WTC11 (cell line): ENCODE data around the gene PIWIL4. TPM values are rescaled to one million over a fixed set of nuclear protein-coding genes. Genes with fewer than 3 reads are reported as not detected.

ENCODE experiments used
- ATAC-seq: fragments of 200-7000 bp; cut with Tn5 transposase; 2 replicates; pipeline ENCODE4 v1.10.0; 2021; ENCODE audit warnings: mild to moderate bottlenecking, moderate library complexity
- CTCF ChIA-PET: fragments of 300-600 bp; sonication (Branson Sonifier 250); formaldehyde crosslinking; loops from one replicate; lab custom pipeline; 2021; ENCODE audit warnings: antibody characterized with exemption; lab: Charles Lee
- POLR2A ChIA-PET: fragments of 350-600 bp; sonication (Branson Sonifier 250); formaldehyde crosslinking; loops from one replicate; lab custom pipeline; 2021; ENCODE audit warnings: antibody characterized with exemption; lab: Charles Lee
- DNase-seq: peaks from one replicate; pipeline ENCODE4 v3.0.0; 2021; ENCODE audit warnings: low spot score
- H3K27ac Mint-ChIP-seq: 2 replicates; pipeline ENCODE4 v1.8.0; 2021; ENCODE audit warnings: mixed read lengths
- H3K27me3 Mint-ChIP-seq: 2 replicates; pipeline ENCODE4 v1.8.0; 2021; ENCODE audit warnings: low read depth, mild to moderate bottlenecking, moderate library complexity, mixed read lengths
- H3K36me3 Mint-ChIP-seq: 2 replicates; pipeline ENCODE4 v1.8.0; 2021; ENCODE audit warnings: mixed read lengths
- H3K4me1 Mint-ChIP-seq: 2 replicates; pipeline ENCODE4 v1.8.0; 2022; ENCODE audit warnings: mixed read lengths
- H3K4me3 Mint-ChIP-seq: 2 replicates; pipeline ENCODE4 v1.8.0; 2021; ENCODE audit warnings: mild to moderate bottlenecking, moderate library complexity, mixed read lengths
- H3K9me3 Mint-ChIP-seq: 2 replicates; pipeline ENCODE4 v1.8.0; 2021; ENCODE audit warnings: mixed read lengths
- ARID4B ChIP-seq: sonication (generic); formaldehyde crosslinking; IDR thresholded peaks from 2 replicates; pipeline ENCODE4 v1.8.0; 2023; ENCODE audit warnings: missing genetic modification reagents, mild to moderate bottlenecking, borderline replicate concordance
- ATF1 ChIP-seq: sonication (generic); formaldehyde crosslinking; IDR thresholded peaks from 2 replicates; pipeline ENCODE4 v1.8.1; 2023; ENCODE audit warnings: mild to moderate bottlenecking, moderate library complexity, missing genetic modification reagents
- ATF3 ChIP-seq: sonication (generic); formaldehyde crosslinking; conservative IDR thresholded peaks from 2 replicates; pipeline ENCODE4 v1.8.1; 2022; ENCODE audit warnings: mild to moderate bottlenecking, missing genetic modification reagents
- CDX4 ChIP-seq: fragments of 250-450 bp; sonication (Bioruptor Pico); IDR thresholded peaks from 2 replicates; pipeline ENCODE4 v1.9.0; 2021; ENCODE audit warnings: moderate library complexity, mild to moderate bottlenecking, inconsistent platforms, borderline replicate concordance
- E2F1 ChIP-seq: sonication (generic); formaldehyde crosslinking; IDR thresholded peaks from 2 replicates; pipeline ENCODE4 v1.8.0; 2022; ENCODE audit warnings: mild to moderate bottlenecking, missing genetic modification reagents
- ETV6 ChIP-seq: sonication (generic); formaldehyde crosslinking; IDR thresholded peaks from 2 replicates; pipeline ENCODE4 v1.8.1; 2022; ENCODE audit warnings: mild to moderate bottlenecking, missing genetic modification reagents
- IRF1 ChIP-seq: sonication (generic); formaldehyde crosslinking; IDR thresholded peaks from 2 replicates; pipeline ENCODE4 v1.8.0; 2023; ENCODE audit warnings: missing genetic modification reagents
- MLX ChIP-seq: sonication (generic); formaldehyde crosslinking; IDR thresholded peaks from 2 replicates; pipeline ENCODE4 v1.8.1; 2023; ENCODE audit warnings: mild to moderate bottlenecking, missing genetic modification reagents, moderate library complexity
- MXD4 ChIP-seq: fragments of 250-450 bp; sonication (Bioruptor Pico); IDR thresholded peaks from 2 replicates; pipeline ENCODE4 v1.8.0; 2021; ENCODE audit warnings: mild to moderate bottlenecking, moderate library complexity, borderline replicate concordance
- USF1 ChIP-seq: sonication (generic); formaldehyde crosslinking; IDR thresholded peaks from 2 replicates; pipeline ENCODE4 v1.8.0; 2022; ENCODE audit warnings: mild to moderate bottlenecking, missing genetic modification reagents
- ZNF281 ChIP-seq: sonication (generic); formaldehyde crosslinking; IDR thresholded peaks from 2 replicates; pipeline ENCODE4 v1.8.0; 2023; ENCODE audit warnings: mild to moderate bottlenecking, missing genetic modification reagents
- ZSCAN18 ChIP-seq: fragments of 250-450 bp; sonication (Bioruptor Pico); IDR thresholded peaks from 2 replicates; pipeline ENCODE4 v2.1.2; 2022; ENCODE audit warnings: mild to moderate bottlenecking, moderate library complexity
- total RNA-seq: library from RNA; stranded (reverse); gene quantifications from 3 replicates; pipeline ENCODE4 v1.2.3, GENCODE V29; 2021

PIWIL4 gene
- total RNA-seq, 1 experiment from 2014 or later, result 0.33 TPM

- TF ChIP-seq ARID4B, result no peak
- no peak for TF ChIP-seq CDX4 (CRISPR knock-in tag)
- no peak for TF ChIP-seq ATF1
- no peak for TF ChIP-seq MXD4 (CRISPR knock-in tag)
- TF ChIP-seq E2F1 (CRISPR knock-in tag), result no peak
Measured at GRCh38 chr11:94524341-94524740, 42.8 kb upstream of the PIWIL4 start (continued).

- Mint-ChIP-seq H3K9me3 (no peaks in the 10 kb centered on the region), H3K27ac (no peak overlapping the region), H3K4me1 (no peaks in the 10 kb centered on the region), H3K36me3 (no peaks in the 10 kb centered on the region), H3K4me3 (no peak overlapping the region), H3K27me3 (peaks cover 21% of the 10 kb centered on the region)
- no peak for ATAC-seq
- POLR2A ChIA-PET, result no interaction called here
- TF ChIP-seq ZNF281 (no peak), MLX (CRISPR knock-in tag) (no peak), IRF1 (CRISPR knock-in tag) (no peak), USF1 (CRISPR knock-in tag) (no peak), ZSCAN18 (CRISPR knock-in tag) (no peak), ATF3 (CRISPR knock-in tag) (no peak), ETV6 (CRISPR knock-in tag) (no peak)
- no peak for DNase-seq
- CTCF ChIA-PET, result no interaction called here
Measured at GRCh38 chr11:94525546-94526324, 41.4 kb upstream of the PIWIL4 start.
